ENCODE data around the gene FBLN7.
A peak's percentile ranks its signal among the peaks of the same experiment; 100 is the strongest.
"Not testable (repeated sequence)": the region's sequence is repeated elsewhere in the genome, so short reads cannot be mapped to it uniquely, and the experiment has no call there.

The FBLN7 gene

DNA sequence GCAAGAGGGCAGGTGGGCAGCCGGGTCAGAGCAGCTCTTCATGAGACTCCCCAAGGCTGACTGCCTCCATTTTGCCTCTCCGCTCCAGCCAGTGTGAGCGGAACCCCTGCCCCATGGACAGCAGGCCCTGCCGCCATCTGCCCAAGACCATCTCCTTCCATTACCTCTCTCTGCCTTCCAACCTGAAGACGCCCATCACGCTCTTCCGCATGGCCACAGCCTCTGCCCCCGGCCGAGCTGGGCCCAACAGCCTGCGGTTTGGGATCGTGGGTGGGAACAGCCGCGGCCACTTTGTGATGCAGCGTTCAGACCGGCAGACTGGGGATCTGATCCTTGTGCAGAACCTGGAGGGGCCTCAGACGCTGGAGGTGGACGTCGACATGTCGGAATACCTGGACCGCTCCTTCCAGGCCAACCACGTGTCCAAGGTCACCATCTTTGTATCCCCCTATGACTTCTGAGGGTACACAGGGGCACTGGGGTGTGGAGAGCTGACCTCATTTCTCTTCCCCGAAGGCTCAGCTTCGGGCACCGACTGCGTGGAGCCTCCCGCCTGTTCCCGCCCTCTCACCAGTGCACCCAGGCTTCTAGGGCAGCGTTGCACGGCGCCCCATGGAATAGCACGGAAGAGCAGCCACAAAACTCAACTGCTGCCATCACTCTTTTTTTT is 49.0 kb downstream of the FBLN7 start:
- no peak for DNase-seq

DNA sequence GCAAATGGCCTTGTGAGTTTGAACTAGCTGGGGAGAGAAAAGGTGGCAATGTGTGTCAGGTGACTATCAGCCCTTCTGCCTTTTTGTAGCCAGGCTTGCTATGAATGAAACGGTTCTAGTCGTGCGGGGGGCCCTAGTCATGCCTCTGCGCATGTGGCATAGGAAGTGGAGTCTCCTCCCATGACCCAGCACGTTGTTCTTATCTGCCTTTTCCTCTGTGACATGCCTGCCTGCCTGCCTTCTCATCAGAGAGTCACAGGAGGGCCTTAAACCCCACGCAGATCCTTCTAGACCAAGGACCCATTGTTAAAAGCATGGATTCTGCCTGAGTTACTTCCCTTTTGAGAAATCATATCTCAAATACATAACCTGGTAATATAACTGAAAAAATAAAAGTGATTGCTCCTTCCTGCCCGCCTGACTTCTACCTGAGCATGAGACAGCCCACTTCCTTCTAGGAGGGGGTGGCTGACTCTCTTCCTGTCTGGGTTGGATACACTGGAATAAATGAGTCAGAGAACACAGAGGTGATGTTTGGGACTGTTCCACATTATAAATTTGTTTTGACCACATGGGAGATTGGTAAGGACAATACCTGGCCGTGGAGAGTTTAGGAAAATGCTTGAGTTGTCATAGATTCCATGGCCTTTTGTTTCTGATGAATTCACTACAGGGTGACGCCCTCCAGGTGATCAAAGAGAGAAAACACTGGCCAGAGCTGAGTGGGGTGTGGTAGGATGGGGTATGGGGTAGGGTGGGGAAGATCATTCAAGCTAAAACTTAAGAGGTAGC is 49.8 kb downstream of the FBLN7 start:
- peak; percentile 92 for DNase-seq

DNA sequence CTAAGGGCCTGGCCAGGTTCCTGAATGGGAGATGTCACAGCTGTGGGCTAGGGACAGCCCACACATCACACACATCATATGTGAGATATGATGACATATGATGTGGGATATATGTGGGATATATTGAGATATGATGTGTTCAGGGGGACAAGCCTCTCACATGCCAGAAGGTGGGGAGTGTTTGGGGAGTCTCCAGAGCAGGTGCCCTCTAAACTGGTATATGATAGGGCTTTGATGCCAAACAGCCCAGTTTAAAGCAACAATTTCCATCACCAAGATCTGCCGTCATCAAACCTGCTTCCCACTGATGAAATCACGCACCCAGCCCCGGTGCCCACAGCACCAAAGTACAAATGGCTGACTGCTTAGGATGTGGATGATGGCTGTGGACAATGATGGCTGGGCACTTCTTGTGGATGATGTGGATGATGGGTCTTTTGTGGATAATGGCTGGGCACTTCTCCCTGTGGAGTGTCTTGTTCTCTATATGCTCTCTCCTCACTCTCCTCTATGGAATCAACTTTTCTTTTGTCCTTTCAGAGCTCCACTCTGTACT is 50.9 kb downstream of the FBLN7 start:
- DNase-seq: no peak

DNA sequence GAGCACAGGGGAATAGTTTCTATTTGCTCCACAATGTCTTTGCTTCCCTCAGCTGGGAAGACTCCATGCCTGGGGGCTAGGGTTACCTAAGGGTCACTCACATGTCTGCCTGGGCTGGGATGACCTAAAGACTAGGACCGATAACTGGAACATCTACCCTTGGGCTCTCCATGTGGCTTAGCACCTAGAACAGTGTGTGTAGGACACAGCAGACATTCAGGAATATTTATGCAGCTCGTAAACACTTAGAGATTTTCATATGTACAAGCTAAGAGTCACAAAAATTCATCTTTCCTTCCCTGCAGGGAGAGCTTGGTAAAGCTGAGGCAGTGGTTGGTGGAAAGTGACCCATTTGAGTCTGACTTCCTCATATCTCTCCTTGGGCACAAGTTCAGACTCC is 55.8 kb downstream of the FBLN7 start:
- no peak for DNase-seq

DNA sequence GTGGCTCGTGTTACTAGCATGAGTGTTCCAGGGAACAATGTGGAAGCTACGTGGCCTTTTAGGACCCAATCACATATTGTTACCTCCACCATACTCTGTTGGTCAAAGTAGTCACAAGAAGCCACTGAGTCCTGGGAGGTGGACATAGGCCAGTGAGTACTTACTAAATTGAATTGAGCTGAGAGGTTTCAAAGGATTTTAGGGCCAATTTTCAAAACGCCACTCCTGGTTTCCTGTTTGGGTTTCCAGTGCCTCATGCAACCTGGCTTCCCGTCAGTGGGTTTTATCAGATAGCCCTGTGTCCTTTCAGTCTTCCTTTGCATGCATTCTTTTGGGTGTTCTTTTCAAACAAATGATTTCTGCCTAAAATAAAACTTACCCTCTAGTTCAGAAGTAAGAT is 56.3 kb downstream of the FBLN7 start:
- no peak for DNase-seq

DNA sequence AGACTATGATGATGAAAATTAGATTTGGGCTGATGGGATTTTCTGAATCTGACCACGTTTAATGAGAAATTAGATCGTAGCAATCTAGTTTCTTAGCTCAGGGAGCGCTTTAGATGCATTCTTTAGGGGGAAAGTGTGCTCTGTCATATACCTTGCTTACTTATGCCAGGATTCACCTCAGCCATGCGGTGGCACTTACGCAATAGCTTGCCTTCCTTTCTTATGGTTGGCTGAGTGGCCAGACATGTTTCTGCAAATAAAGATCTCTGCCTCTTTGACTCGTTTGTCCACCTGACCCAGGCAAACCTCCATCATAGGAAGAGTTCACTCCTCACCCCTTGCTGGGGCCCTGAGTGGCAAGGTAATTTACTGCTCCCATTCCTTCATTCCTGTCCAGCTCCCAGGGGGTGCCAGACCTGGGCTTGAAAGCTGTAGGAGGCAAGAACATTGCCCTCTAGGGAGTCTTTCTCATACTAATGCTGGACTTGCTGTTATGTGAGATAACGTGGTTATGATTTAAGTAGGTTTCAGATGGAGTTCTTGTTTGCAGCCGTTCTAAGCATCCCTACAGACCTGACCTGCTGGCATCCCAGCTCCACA is 57.1 kb downstream of the FBLN7 start:
- DNase-seq: no peak

DNA sequence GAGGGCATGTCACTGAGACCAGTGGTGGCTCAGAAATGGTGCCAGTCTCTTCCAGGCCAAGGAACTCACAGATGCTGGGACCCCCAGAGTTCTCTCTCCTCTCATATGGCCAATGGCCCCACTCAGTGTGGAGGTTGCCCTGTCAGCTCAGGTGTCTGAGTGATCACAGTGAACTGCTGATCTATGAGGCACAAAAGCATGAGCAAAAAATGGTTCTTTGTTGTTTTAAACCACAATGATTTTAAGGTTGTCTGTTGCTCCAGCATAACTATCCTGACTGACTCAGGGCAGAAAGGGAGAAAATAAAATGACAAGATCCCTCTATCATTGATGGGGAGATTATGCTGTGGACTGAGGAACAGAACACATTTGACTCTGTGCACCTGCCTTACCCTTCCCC is 57.8 kb downstream of the FBLN7 start:
- no peak for DNase-seq

DNA sequence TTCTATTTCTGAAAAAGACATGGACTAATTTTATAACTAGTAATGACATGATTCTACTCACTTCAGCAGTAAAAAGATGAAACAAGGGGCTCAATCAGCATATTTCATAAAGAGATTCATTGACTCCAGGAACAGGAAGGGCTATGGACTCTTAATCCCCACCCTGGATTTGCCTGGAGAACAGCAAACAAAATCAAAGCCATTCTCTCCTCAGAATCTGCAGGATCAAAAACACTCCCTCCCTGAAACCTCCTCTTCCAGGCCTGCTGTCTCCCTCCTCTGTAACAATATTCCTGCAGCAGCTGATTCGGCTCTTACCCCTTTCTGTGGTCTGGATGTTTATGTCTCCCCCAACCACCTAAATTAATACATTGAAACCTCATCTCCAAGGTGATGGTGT is 59.7 kb downstream of the FBLN7 start:
- DNase-seq: no peak

DNA sequence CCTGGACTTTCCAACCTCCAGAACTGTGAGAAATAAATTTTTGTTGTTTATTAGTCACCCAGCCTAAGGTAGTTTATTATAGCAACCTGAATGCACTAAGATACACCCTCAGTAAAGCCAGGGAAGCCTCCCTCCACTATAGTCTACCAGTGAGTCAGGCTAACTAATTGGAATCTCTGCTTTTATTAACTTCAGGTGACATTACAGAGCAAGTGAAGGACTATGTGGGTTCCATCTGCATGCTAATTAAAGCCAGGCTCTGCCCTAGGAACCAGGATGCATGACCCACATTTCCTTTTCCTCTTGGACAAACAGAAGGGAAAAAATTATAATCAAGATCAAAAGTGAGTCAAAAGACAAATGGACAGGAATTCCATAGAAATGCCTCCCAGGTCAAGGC is 60.6 kb downstream of the FBLN7 start:
- no peak for DNase-seq

DNA sequence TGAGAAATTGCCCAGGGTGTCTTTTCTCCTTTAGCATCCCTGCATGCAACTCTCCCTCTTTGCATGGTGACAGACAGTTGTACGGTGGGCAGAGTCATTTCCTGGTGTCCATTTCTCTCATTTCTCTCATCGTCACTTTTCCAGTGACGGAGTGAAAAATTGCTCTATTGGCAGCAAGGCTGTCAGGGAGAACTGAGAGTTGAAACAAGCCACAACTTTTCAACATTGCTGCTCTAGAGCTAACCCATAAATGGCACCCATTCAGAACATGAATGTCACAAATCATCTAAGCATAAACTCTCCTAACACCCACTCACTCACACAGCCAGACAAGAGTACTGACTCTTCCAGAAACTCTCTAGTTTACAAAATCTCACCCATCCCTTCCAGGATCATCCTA is 61.0 kb downstream of the FBLN7 start:
- no peak for DNase-seq

DNA sequence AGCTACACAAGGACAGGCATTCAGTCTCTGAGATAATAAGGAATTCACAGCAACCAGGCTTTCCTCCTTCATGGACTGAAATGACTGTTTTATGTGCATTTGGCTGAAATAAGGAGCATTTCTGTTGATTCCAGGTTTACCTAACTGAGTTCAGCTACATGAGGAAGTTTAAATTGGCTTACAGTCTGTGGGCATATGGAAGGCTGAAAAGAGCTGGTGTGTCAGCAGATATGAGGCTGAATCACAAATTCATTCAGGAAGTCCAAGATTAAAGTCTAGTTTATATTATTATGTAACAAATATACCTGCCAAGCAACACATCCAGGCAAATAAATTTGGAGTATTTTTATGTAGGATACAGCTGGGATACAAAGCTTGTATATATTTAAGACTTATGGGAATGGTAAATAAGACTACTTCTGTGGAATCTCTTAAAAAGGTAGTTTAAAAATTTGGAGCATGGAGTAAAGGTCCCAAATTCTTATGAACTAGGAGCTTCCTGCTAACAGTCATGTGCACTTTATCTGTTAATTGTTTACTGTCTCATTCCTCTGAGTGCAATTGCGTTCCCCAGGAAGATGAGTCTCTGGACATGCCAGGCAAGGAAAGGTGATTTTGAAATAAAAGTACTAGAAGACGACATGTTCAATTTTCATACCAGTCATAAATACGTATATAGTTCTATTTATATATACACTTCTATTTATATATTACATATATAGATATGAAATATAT is 63.7 kb downstream of the FBLN7 start:
- no peak for DNase-seq

DNA sequence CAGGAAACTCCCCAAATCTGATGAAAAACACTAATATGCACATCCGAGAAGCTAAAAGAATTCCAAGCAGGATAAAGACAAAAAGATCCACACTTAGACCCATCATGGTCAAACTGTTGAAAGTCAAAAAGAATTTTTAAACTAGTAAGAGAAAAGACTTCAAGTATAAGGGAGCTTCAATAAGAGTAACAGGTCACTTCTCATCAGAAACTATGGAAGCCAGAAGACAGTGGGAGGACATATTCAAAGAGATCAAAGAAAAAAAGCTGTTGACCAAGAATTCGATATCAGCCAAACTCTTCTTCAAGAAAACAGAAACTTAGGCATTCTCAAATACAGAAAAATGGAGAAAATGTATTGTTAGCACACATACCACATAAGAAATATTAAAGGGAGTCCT is 66.2 kb downstream of the FBLN7 start:
- DNase-seq: no peak

DNA sequence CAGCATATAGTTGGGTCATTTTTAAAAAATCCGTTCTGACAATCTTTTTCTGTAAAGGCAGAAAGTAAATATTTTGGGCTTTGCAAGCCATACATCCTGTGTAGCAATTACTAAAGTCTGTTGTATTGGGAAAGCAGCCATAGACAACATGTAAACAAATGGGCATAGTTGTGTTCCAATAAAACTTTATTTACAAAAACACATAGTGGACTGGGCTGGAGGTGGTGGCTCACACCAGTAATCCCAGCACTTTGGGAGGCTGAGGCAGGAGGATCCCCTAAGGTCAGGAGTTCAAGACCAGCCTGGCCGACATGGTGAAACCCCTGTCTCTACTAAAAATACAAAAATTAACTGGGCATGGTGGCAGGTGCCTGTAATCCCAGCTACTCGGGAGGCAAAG is 69.7 kb downstream of the FBLN7 start:
- DNase-seq: not testable (repeated sequence)

DNA sequence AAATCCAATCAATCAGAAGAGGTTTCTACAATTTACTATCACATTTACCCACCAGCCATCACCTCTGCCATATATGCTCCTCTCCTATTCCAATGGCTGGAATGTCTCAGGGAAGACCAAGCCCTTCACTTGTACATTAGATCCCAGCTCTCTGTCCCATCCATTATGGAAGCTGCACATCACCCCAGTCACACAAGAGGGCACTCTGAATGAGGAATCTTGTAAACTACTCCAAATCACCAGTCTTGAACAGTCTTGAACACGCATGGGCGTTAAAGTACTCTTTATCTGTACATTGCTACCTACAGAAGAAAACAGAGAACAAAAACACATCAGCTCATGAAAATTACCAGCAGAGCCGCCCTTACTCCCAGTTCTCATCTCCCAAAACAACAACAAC is 78.0 kb downstream of the FBLN7 start:
- no peak for DNase-seq

DNA sequence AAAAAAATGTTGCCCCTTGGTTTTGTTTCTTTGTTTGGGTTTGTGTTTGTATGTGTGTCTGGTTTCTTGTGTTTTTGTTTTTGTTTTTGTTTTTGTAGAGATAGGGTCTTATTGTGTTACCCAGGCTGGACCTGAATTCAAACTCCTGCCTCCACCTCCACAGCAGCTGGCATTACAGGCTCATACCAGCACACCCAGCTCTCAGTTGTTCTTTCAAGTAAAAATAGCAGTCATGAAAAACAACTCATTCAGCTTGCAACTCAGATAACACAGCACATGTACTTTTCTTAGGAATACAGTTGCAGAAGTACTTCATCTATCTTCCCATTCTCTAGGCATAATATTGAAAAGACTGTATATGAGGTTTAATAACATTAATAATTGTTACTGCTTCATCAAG is 79.7 kb downstream of the FBLN7 start:
- DNase-seq: no peak

DNA sequence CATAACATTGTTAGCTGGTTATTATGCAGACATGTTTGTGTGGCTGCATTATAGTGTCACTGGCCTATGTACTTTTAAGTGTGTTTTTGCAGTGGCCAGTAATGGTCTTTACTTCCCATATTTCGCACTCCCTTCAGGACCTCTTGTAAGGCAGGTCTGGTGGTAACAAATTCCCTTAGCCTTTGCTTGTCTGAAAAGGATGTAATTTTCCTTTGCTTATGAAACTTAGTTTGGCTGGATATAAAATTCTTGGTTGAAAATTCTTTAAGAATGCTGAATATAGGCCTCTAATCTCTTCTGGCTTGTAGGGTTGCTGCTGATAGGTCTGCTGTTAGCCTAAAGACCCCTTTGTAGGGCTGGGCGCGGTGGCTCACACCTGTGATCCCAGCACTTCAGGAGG is 82.0 kb downstream of the FBLN7 start:
- DNase-seq: no peak

DNA sequence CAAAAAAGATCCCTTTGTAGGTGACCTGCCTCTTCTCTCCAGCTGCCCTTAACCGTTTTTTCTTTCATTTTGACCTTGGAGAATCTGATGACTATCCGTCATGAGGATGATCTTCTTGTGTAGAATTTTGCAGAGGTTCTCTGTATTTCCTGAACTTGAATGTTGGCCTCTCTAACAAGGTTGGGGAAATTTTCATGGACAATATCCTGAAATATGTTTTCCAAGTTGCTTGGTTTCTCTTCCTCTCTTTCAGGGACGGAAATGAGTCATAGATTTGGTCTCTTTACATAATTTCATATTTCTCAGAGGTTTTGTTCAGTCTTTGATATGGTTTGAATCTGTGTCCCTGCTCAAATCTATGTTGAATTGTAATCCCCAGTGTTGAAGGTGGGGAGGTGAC is 82.6 kb downstream of the FBLN7 start:
- DNase-seq: no peak

DNA sequence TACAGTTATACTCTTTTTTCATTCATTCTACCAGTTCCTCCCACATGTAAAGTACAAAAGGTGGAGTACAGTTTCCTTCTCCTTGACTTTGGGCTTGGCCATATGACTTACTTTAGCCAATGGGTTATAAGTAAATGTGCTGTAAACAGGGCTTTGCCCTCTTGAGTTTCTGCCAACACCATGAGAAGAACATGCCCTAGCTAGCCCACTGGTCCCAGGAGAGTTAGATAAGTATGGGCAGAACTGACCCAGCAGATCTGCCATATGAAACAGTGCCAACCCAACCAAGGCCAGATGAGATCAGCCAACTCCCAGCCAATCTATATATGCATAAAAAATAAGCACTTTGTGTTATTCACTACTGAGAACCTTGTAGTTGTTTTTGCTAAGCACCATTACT is 91.2 kb downstream of the FBLN7 start:
- no peak for DNase-seq

DNA sequence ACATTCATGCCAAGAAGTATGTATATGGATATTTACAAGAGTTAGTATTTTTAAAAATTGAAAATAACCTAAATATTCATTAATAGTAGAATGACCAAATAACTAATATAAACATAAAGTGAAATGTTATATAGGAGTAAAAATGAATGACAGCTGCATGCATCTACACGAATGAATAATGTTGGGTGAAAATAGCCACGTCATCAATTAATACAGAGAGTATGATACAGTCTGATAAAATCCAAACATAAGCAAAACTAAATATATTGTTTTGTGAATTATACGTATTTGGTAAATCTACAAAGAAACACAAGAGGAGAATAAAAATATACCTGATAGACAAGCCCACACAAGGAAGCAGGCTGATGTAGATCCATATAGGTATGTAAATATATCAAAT is 92.2 kb downstream of the FBLN7 start:
- no peak for DNase-seq
